Activated B cell treated with CpG ODN at 0.5 μM for 24 hours (primary cell): ENCODE data around the gene MAGEA11. TPM values are rescaled to one million over a fixed set of nuclear protein-coding genes. Genes with fewer than 3 reads are reported as not detected.
"Not testable (repeated sequence)": the region's sequence is repeated elsewhere in the genome, so short reads cannot be mapped to it uniquely, and the experiment has no call there.

Experiments
- ATAC-seq: fragments of 200-7000 bp; cut with Tn5 transposase; one replicate; pipeline ENCODE4 v1.10.0; 2021; ENCODE audit warnings: low read depth, mild to moderate bottlenecking, moderate library complexity
- CTCF ChIA-PET: fragments of 350-600 bp; sonication (Branson Sonifier 250); formaldehyde crosslinking; loops from one replicate; lab custom pipeline; 2021; ENCODE audit warnings: antibody characterized with exemption; lab: Charles Lee
- POLR2A ChIA-PET: fragments of 350-600 bp; sonication (Branson Sonifier 250); formaldehyde crosslinking; loops from one replicate; lab custom pipeline; 2021; ENCODE audit warnings: antibody characterized with exemption; lab: Charles Lee
- DNase-seq: peaks from one replicate; pipeline ENCODE4 v3.0.0; 2022
- H3K27ac Mint-ChIP-seq: one replicate; pipeline ENCODE4 v1.8.0; 2020; ENCODE audit warnings: mixed read lengths
- H3K27me3 Mint-ChIP-seq: one replicate; pipeline ENCODE4 v1.8.0; 2021; ENCODE audit warnings: mixed read lengths
- H3K36me3 Mint-ChIP-seq: one replicate; pipeline ENCODE4 v1.8.0; 2021; ENCODE audit warnings: low read depth, mixed read lengths
- H3K4me1 Mint-ChIP-seq: one replicate; pipeline ENCODE4 v1.8.0; 2021; ENCODE audit warnings: mixed read lengths
- H3K4me3 Mint-ChIP-seq: one replicate; pipeline ENCODE4 v1.8.0; 2020; ENCODE audit warnings: mild to moderate bottlenecking, mixed read lengths
- H3K9me3 Mint-ChIP-seq: one replicate; pipeline ENCODE4 v1.8.0; 2020; ENCODE audit warnings: mixed read lengths
- intact Hi-C: fragments of 100-400 bp; cut with micrococcal nuclease; formaldehyde crosslinking; loops from one replicate; pipeline ENCODE4 v1.15.1; 2024
- total RNA-seq: library from RNA; stranded (reverse); gene quantifications from 2 replicates; pipeline ENCODE4 v1.2.3, GENCODE V29; 2022
- TF ChIP-seq, protein P1 (sequence below): fragments of 200-600 bp; IDR thresholded peaks from one replicate; pipeline ENCODE4 v1.8.0; 2022; ENCODE audit warnings: antibody characterized with exemption, mild to moderate bottlenecking

The MAGEA11 gene
- total RNA-seq, 1 donor from 2014 or later, result not detected

GRCh38 chrX:149682956-149683947 is 28.6 kb upstream of the MAGEA11 start:
- ATAC-seq (no peak), DNase-seq (no peak)
- intact Hi-C loops, result no loop called here
- no peak overlapping the region for H3K4me3 Mint-ChIP-seq
- no peak overlapping the region for H3K27ac Mint-ChIP-seq
- ChIA-PET CTCF (no interaction called here), POLR2A (no interaction called here)
- H3K27me3 Mint-ChIP-seq, result no peaks in the 10 kb centered on the region
- no peaks in the 10 kb centered on the region for H3K4me1 Mint-ChIP-seq
- TF ChIP-seq, protein P1, sequence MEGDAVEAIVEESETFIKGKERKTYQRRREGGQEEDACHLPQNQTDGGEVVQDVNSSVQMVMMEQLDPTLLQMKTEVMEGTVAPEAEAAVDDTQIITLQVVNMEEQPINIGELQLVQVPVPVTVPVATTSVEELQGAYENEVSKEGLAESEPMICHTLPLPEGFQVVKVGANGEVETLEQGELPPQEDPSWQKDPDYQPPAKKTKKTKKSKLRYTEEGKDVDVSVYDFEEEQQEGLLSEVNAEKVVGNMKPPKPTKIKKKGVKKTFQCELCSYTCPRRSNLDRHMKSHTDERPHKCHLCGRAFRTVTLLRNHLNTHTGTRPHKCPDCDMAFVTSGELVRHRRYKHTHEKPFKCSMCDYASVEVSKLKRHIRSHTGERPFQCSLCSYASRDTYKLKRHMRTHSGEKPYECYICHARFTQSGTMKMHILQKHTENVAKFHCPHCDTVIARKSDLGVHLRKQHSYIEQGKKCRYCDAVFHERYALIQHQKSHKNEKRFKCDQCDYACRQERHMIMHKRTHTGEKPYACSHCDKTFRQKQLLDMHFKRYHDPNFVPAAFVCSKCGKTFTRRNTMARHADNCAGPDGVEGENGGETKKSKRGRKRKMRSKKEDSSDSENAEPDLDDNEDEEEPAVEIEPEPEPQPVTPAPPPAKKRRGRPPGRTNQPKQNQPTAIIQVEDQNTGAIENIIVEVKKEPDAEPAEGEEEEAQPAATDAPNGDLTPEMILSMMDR, result no peak
- H3K9me3 Mint-ChIP-seq, result no peaks in the 10 kb centered on the region
- H3K36me3 Mint-ChIP-seq, result no peaks in the 10 kb centered on the region

DNA sequence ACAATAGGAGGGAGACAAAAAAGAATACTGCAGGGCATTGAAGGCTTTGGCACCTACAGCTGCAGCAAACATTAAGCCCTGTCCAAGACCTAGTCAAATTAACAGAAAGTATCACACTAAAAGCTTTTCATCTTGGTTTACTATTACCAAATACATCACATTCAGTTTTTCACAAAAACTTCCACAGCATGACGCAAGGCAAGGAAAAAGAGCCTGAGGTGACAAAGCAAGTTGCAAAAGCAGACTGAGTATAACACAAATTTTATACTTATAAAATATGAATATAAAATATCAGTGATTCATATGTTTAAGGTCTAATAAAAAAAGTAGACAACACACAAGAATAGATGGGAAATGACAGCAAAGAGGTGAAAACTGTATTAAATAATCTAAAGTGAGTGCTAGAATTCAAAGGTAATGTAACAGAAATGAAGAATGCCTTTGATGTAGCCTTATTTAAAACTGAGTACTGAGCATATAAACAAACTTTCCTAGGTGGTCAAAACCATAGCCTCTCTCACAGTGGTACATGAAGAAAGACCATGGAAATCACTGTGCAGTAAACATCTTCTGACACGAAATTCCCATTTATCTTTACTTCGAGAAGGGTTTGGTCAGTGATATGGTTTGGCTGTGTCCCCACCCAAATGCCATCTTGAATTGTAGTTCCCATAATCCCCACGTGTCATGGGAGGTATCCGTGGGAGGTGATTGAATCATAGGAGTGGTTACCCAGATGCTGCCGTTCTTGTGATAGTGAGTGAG is 27.7 kb upstream of the MAGEA11 start:
- Mint-ChIP-seq H3K27ac (no peak overlapping the region), H3K36me3 (no peaks in the 10 kb centered on the region)
- intact Hi-C loops, result no loop called here

DNA sequence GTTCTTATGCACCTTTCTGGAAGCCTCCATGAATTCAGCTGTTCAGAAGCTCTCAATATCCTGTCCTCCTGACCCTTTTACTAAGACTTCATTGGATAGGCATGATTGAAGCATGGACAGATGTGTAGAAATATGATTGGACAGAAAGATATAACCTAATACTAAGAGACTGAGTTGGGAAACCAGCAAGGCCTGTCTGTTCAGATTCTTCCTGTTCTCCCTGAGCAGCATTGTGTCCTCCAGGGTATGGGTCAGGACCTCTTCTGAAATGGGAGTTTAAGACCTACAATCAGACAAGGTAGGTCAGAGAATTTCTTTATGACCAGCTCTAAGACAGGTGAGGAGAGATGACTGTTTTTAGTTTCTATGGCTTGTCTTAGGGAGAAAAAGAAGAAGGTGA is 23.9 kb upstream of the MAGEA11 start:
- H3K27ac Mint-ChIP-seq, result no peak overlapping the region
- H3K4me3 Mint-ChIP-seq, result no peak overlapping the region
- intact Hi-C loops, result no loop called here
- ChIA-PET POLR2A (no interaction called here), CTCF (no interaction called here)
- H3K27me3 Mint-ChIP-seq, result peaks cover 9% of the 10 kb centered on the region
- H3K4me1 Mint-ChIP-seq, result no peaks in the 10 kb centered on the region
- peaks cover 3% of the 10 kb centered on the region for H3K9me3 Mint-ChIP-seq
- DNase-seq (no peak), ATAC-seq (no peak)
- TF ChIP-seq, protein P1, result no peak
- H3K36me3 Mint-ChIP-seq, result no peaks in the 10 kb centered on the region

More for the DNA sequence above, 27.7 kb upstream of the MAGEA11 start:
- no peaks in the 10 kb centered on the region for H3K9me3 Mint-ChIP-seq
- CTCF ChIA-PET, result no interaction called here
- H3K27me3 Mint-ChIP-seq, result no peaks in the 10 kb centered on the region
- no peak for ATAC-seq
- DNase-seq, result no peak
- POLR2A ChIA-PET, result no interaction called here
- H3K4me1 Mint-ChIP-seq, result no peaks in the 10 kb centered on the region
- H3K4me3 Mint-ChIP-seq, result no peak overlapping the region
- TF ChIP-seq, protein P1, result no peak

GRCh38 chrX:149688552-149688951 is 23.3 kb upstream of the MAGEA11 start:
- ChIA-PET CTCF (no interaction called here), POLR2A (no interaction called here)
- Mint-ChIP-seq H3K27me3 (peaks cover 9% of the 10 kb centered on the region), H3K9me3 (peaks cover 3% of the 10 kb centered on the region), H3K4me3 (no peak overlapping the region), H3K27ac (no peak overlapping the region), H3K36me3 (no peaks in the 10 kb centered on the region), H3K4me1 (no peaks in the 10 kb centered on the region)
- intact Hi-C loops, result no loop called here
- no peak for DNase-seq
- TF ChIP-seq, protein P1, result no peak
- ATAC-seq, result no peak

DNA sequence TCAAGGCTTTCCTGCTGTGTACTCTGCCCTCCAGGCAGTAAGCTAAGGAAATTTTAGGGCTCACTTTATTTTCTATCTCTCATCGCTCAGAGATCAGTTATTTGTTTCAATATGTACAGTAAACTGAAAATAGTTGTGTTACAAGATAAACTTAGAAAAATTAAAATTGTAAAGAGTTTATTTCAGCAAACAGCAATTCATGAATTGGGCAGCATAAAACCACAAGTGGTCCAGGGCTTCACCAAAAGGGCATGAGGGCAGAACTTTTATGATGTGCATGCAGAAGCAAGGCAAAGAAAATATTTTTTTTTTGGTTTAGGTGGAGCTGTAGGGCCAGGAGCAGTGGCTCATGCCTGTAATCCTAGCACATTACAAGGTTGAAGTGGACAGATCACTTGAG is 20.1 kb upstream of the MAGEA11 start:
- POLR2A ChIA-PET, result no interaction called here
- H3K36me3 Mint-ChIP-seq, result no peaks in the 10 kb centered on the region

GRCh38 chrX:149692686-149693272 is 19.1 kb upstream of the MAGEA11 start:
- H3K27ac Mint-ChIP-seq, H3K27me3 Mint-ChIP-seq, H3K9me3 Mint-ChIP-seq, DNase-seq, CTCF ChIA-PET, intact Hi-C loops, POLR2A ChIA-PET, H3K36me3 Mint-ChIP-seq, H3K4me3 Mint-ChIP-seq, H3K4me1 Mint-ChIP-seq, ATAC-seq: not testable (repeated sequence)

More for the DNA sequence above, 20.1 kb upstream of the MAGEA11 start:
- CTCF ChIA-PET, result no interaction called here
- Mint-ChIP-seq H3K4me3 (no peak overlapping the region), H3K27ac (no peak overlapping the region), H3K4me1 (no peaks in the 10 kb centered on the region), H3K27me3 (peaks cover 9% of the 10 kb centered on the region), H3K9me3 (peaks cover 3% of the 10 kb centered on the region)
- intact Hi-C loops, result no loop called here
- TF ChIP-seq, protein P1, result no peak
- ATAC-seq (no peak), DNase-seq (no peak)
